K562 (cell line): ENCODE measurements around the gene SYNGR1. TPM values are rescaled to one million over a fixed set of nuclear protein-coding genes. Genes with fewer than 3 reads are reported as not detected.

Experiments
- ATAC-seq: fragments of 200-7000 bp; cut with Tn5 transposase; 3 replicates; pipeline ENCODE4 v1.9.1; 2020; ENCODE audit warnings: moderate library complexity
- BruUV-seq: library from RNA; stranded (reverse); fragments of 400-500 nt; replicated peaks from 2 replicates; lab custom pipeline; 2021; lab: Mats Ljungman, UMichigan
- CTCF ChIA-PET: fragments of 300-600 bp; formaldehyde crosslinking; extraction: SDS; loops from one replicate; lab custom pipeline; 2021; ENCODE audit warnings: low intra/inter-chr PET ratio; lab: Yijun Ruan, JAX
- POLR2A ChIA-PET: fragments of 300-600, 350-650 bp; sonication (Branson Sonifier 250); formaldehyde crosslinking; extraction: SDS; loops from one replicate; lab custom pipeline; 2021; ENCODE audit warnings: antibody characterized with exemption, inconsistent platforms; lab: Yijun Ruan, JAX
- DNase-seq, 4 experiments: peaks; one replicate each; pipeline versions ENCODE4 v3.0.0 to v3.0.0-alpha.2; 2011 to 2018; ENCODE audit warnings: low spot score in 3 of 4, mixed read lengths in 3 of 4; ENCODE audit errors: extremely low read depth in 1 of 4
- FAIRE-seq: peaks from 2 replicates; lab custom pipeline; 2011; peaks lifted over from hg19 to GRCh38; lab: Jason Lieb, UNC
- H2AFZ ChIP-seq: 2 replicates; pipeline ENCODE4 v1.6.0; 2011; ENCODE audit warnings: low read depth, low read length, control low read depth, inconsistent platforms
- H3K27ac ChIP-seq: fragments of 200-600 bp; 3 replicates; pipeline ENCODE4 v1.8.0; 2011; ENCODE audit warnings: low read depth, mild to moderate bottlenecking, control low read depth, inconsistent platforms, low read length, moderate library complexity, mixed read lengths; ENCODE audit errors: extremely low read depth
- H3K27me3 ChIP-seq, 2 experiments: fragments of 300-600 bp in 1 of 2; 2 replicates in 1 of 2; 3 replicates in 1 of 2; pipeline versions ENCODE4 v1.6.0 to v1.8.0; 2011; ENCODE audit warnings: inconsistent platforms in 2 of 2, low read length in 2 of 2, mild to moderate bottlenecking in 1 of 2, mixed read lengths in 1 of 2, moderate library complexity in 1 of 2; ENCODE audit not compliant: control insufficient read depth in 2 of 2, insufficient read depth in 2 of 2
- H3K36me3 ChIP-seq: fragments of 300-600 bp; 3 replicates; pipeline ENCODE4 v1.8.0; 2011; ENCODE audit warnings: mild to moderate bottlenecking, low read length, inconsistent platforms; ENCODE audit not compliant: control insufficient read depth, insufficient read depth
- H3K4me1 ChIP-seq, 2 experiments: fragments of 200-600 bp in 1 of 2; replicated peaks in 1 of 2; 2 replicates in 1 of 2; 3 replicates in 1 of 2; pipeline versions ENCODE4 v1.5.1 to v1.8.0; 2011; ENCODE audit warnings: inconsistent platforms in 2 of 2, low read length in 2 of 2, mild to moderate bottlenecking in 1 of 2, mixed read lengths in 1 of 2, moderate library complexity in 1 of 2; ENCODE audit not compliant: control insufficient read depth in 2 of 2, insufficient read depth in 2 of 2
- H3K4me2 ChIP-seq: 2 replicates; pipeline ENCODE4 v1.6.1; 2011; ENCODE audit warnings: low read length, control low read depth, inconsistent platforms, mixed read lengths; ENCODE audit not compliant: insufficient read depth
- H3K4me3 ChIP-seq: fragments of 200-600 bp; sonication (generic), shearing (Covaris generic); 2 replicates; pipeline ENCODE4 v1.5.1; 2016; ENCODE audit warnings: control low read depth, inconsistent platforms
- H3K79me2 ChIP-seq: fragments of 200-600 bp; 3 replicates; pipeline ENCODE4 v1.8.0; 2011; ENCODE audit warnings: low read length, inconsistent platforms; ENCODE audit not compliant: control insufficient read depth, insufficient read depth
- H3K9ac ChIP-seq, 2 experiments: 2 replicates each; pipeline versions ENCODE4 v1.6.0 to v1.6.1; 2011; ENCODE audit warnings: low read depth in 2 of 2, low read length in 2 of 2, control low read depth in 1 of 2, inconsistent platforms in 1 of 2, mild to moderate bottlenecking in 1 of 2, mixed read lengths in 1 of 2; ENCODE audit not compliant: insufficient read depth in 1 of 2
- H3K9me1 ChIP-seq: one replicate; pipeline ENCODE4 v1.6.0; 2011; ENCODE audit warnings: inconsistent platforms, mild to moderate bottlenecking, low read length, moderate library complexity; ENCODE audit not compliant: control insufficient read depth, insufficient read depth
- H3K9me3 ChIP-seq: replicated peaks from 2 replicates; pipeline ENCODE4 v1.5.1; 2011; ENCODE audit warnings: low read depth, low read length, inconsistent platforms; ENCODE audit not compliant: control insufficient read depth, insufficient read depth
- H4K20me1 ChIP-seq: replicated peaks from 2 replicates; pipeline ENCODE4 v1.6.1; 2011; ENCODE audit warnings: low read length, inconsistent platforms, mixed read lengths; ENCODE audit not compliant: control insufficient read depth, insufficient read depth
- CBFB ChIP-seq: sonication (generic); formaldehyde crosslinking; IDR thresholded peaks from 2 replicates; pipeline ENCODE4 v1.4.0; 2020; ENCODE audit warnings: mild to moderate bottlenecking, missing genetic modification reagents
- FOSL1 ChIP-seq: fragments of 200-800 bp; sonication (Bioruptor generic); conservative IDR thresholded peaks from 2 replicates; pipeline ENCODE4 v1.6.1; 2016; ENCODE audit warnings: missing genetic modification characterization, missing compliant biosample characterization
- IRF2 ChIP-seq: sonication (generic); formaldehyde crosslinking; IDR thresholded peaks from 2 replicates; pipeline ENCODE4 v1.8.1; 2022; ENCODE audit warnings: mild to moderate bottlenecking, missing genetic modification reagents
- MCM3 ChIP-seq: fragments of 450-650 bp; IDR thresholded peaks from 2 replicates; pipeline ENCODE4 v1.6.1; 2016
- PTTG1 ChIP-seq: fragments of 450-650 bp; IDR thresholded peaks from 2 replicates; pipeline ENCODE4 v1.6.1; 2016; ENCODE audit warnings: low read depth, mild to moderate bottlenecking, missing genetic modification characterization, missing compliant biosample characterization
- SMC3 ChIP-seq: conservative IDR thresholded peaks from 2 replicates; pipeline ENCODE4 v1.6.1; 2011; ENCODE audit warnings: low read depth, low read length, improper control_type of control experiment; ENCODE audit not compliant: insufficient read depth
- ZNF212 ChIP-seq: fragments of 450-650 bp; formaldehyde crosslinking; IDR thresholded peaks from 2 replicates; pipeline ENCODE4 v1.4.0; 2020; ENCODE audit warnings: mild to moderate bottlenecking
- ZNF217 ChIP-seq: sonication (generic); formaldehyde crosslinking; IDR thresholded peaks from 2 replicates; pipeline ENCODE4 v1.8.0; 2022; ENCODE audit warnings: mild to moderate bottlenecking, missing genetic modification reagents
- ZNF282 ChIP-seq: sonication (generic); formaldehyde crosslinking; IDR thresholded peaks from 2 replicates; pipeline ENCODE4 v1.8.1; 2023; ENCODE audit warnings: missing genetic modification reagents
- ZNF717 ChIP-seq: fragments of 250-450 bp; sonication (Bioruptor Pico); IDR thresholded peaks from 2 replicates; pipeline ENCODE4 v1.5.0; 2021
- WGBS: fragments of 100-300 bp; shearing (Covaris generic); methylation state at CpG from one replicate; pipeline ENCODE4 v1.1.6; 2016; ENCODE audit warnings: low coverage, mixed read lengths; ENCODE audit not compliant: insufficient coverage; ENCODE audit errors: missing lambda C conversion rate; 5-methylcytosine and 5-hydroxymethylcytosine counted together
- in situ Hi-C: fragments of 300-500 bp; cut with MboI; formaldehyde crosslinking; loops from 4 replicates; pipeline ENCODE4 v1.15.0; 2018; ENCODE audit warnings: inconsistent platforms, mixed read lengths
- intact Hi-C: fragments of 100-400 bp; cut with micrococcal nuclease; formaldehyde crosslinking; loops from 2 replicates; pipeline ENCODE4 v1.14.2; 2022
- polyA plus RNA-seq, 8 experiments: library from polyadenylated mRNA; depleted of rRNA in 4 of 8; stranded (reverse) in 5 of 8; unstranded in 3 of 8; fragments of >200 nt; fragmentation: Nextera tagmentation in 2 of 8; fragmentation: Illumina TruSeq in 1 of 8; extraction: Ambion mirVana in 2 of 8; extraction: Trizol in 1 of 8; gene quantifications; 2 replicates each; pipeline versions ENCODE4 v1.2.1 to v1.2.3, GENCODE V29; 2011 to 2014; ENCODE audit warnings: inconsistent platforms in 1 of 8, missing spikeins in 1 of 8
- total RNA-seq, 7 experiments: library from RNA; depleted of rRNA in 6 of 7; stranded (reverse); fragments of >200 nt in 6 of 7; fragmentation: Illumina TruSeq in 2 of 7; extraction: Trizol in 2 of 7; gene quantifications; 2 replicates each; pipeline versions ENCODE4 v1.2.1 to v1.2.3, GENCODE V29; 2011 to 2021; ENCODE audit warnings: low replicate concordance in 1 of 7
- TF ChIP-seq, protein P1 (sequence below): fragments of 200-600 bp; sonication (generic); IDR thresholded peaks from one replicate; pipeline ENCODE4 v1.6.1; 2012; ENCODE audit warnings: mild to moderate bottlenecking, low read depth, low read length, inconsistent platforms
- TF ChIP-seq, protein P2 (sequence below): sonication (generic); formaldehyde crosslinking; IDR thresholded peaks from 2 replicates; pipeline ENCODE4 v1.8.0; 2022; ENCODE audit warnings: mild to moderate bottlenecking, missing genetic modification reagents

SYNGR1 gene
- total and polyA plus RNA-seq, 9 of the 15 experiments (the other 6 are each of a cell fraction or from before 2014, with no cell fraction given): 1.8 to 15.9 (median 5.5) TPM

DNA sequence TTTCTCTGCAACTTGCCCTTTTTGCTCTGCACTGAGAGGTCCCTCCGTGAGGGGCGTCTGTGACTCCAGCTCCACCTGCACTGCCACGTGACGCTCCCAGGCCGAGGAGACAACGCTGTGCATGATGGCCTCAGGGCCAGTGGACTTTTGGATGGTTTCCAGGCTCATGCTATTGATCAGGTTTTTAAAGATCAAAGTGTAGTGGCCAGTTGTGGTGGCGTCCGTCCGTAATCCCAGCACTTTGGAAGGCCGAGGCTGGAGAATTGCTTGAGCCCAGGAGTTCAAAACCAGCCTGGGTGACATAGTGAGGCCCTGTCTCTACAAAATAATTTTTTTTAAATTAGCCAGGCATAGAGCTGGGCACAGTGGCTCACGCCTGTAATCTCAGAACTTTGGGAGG is 46.4 kb upstream of the SYNGR1 start:
- no peaks in the 10 kb centered on the region for H4K20me1 ChIP-seq
- H3K4me1 ChIP-seq: peaks cover 10 to 27% of the 10 kb centered on the region in 2 experiments; a peak in 4 of 5 replicates
- H3K9me3 ChIP-seq: no peaks in the 10 kb centered on the region
- no peak overlapping the region for H3K9ac ChIP-seq
- in situ Hi-C loops: no loop called here
- 46% methylated on average over 11 of the region's 11 CpGs for WGBS
- BruUV-seq: no TSS peak
- no peaks in the 10 kb centered on the region for H3K36me3 ChIP-seq
- DNase-seq: no peak
- H3K79me2 ChIP-seq: no peaks in the 10 kb centered on the region
- no peak overlapping the region for H3K4me2 ChIP-seq
- ChIA-PET CTCF (no interaction called here), POLR2A (interaction anchor here (1.9 to 5.1 kb wide), 2 partner anchors 9 to 13 kb away, joined by 14 to 59 read pairs; partner anchors contain the start of gene RPL3)
- ATAC-seq: no peak
- intact Hi-C loops: loop anchor here (10.0 kb wide), 1 partner anchor 59 kb away; the partner anchor contains the start of gene PDGFB
- H3K27me3 ChIP-seq: no peaks in the 10 kb centered on the region
- no peak overlapping the region for H2AFZ ChIP-seq
- no peaks in the 10 kb centered on the region for H3K9me1 ChIP-seq
- H3K4me3 ChIP-seq: no peak overlapping the region
- no peak overlapping the region for H3K27ac ChIP-seq
- FAIRE-seq: no peak
- TF ChIP-seq, protein P1, sequence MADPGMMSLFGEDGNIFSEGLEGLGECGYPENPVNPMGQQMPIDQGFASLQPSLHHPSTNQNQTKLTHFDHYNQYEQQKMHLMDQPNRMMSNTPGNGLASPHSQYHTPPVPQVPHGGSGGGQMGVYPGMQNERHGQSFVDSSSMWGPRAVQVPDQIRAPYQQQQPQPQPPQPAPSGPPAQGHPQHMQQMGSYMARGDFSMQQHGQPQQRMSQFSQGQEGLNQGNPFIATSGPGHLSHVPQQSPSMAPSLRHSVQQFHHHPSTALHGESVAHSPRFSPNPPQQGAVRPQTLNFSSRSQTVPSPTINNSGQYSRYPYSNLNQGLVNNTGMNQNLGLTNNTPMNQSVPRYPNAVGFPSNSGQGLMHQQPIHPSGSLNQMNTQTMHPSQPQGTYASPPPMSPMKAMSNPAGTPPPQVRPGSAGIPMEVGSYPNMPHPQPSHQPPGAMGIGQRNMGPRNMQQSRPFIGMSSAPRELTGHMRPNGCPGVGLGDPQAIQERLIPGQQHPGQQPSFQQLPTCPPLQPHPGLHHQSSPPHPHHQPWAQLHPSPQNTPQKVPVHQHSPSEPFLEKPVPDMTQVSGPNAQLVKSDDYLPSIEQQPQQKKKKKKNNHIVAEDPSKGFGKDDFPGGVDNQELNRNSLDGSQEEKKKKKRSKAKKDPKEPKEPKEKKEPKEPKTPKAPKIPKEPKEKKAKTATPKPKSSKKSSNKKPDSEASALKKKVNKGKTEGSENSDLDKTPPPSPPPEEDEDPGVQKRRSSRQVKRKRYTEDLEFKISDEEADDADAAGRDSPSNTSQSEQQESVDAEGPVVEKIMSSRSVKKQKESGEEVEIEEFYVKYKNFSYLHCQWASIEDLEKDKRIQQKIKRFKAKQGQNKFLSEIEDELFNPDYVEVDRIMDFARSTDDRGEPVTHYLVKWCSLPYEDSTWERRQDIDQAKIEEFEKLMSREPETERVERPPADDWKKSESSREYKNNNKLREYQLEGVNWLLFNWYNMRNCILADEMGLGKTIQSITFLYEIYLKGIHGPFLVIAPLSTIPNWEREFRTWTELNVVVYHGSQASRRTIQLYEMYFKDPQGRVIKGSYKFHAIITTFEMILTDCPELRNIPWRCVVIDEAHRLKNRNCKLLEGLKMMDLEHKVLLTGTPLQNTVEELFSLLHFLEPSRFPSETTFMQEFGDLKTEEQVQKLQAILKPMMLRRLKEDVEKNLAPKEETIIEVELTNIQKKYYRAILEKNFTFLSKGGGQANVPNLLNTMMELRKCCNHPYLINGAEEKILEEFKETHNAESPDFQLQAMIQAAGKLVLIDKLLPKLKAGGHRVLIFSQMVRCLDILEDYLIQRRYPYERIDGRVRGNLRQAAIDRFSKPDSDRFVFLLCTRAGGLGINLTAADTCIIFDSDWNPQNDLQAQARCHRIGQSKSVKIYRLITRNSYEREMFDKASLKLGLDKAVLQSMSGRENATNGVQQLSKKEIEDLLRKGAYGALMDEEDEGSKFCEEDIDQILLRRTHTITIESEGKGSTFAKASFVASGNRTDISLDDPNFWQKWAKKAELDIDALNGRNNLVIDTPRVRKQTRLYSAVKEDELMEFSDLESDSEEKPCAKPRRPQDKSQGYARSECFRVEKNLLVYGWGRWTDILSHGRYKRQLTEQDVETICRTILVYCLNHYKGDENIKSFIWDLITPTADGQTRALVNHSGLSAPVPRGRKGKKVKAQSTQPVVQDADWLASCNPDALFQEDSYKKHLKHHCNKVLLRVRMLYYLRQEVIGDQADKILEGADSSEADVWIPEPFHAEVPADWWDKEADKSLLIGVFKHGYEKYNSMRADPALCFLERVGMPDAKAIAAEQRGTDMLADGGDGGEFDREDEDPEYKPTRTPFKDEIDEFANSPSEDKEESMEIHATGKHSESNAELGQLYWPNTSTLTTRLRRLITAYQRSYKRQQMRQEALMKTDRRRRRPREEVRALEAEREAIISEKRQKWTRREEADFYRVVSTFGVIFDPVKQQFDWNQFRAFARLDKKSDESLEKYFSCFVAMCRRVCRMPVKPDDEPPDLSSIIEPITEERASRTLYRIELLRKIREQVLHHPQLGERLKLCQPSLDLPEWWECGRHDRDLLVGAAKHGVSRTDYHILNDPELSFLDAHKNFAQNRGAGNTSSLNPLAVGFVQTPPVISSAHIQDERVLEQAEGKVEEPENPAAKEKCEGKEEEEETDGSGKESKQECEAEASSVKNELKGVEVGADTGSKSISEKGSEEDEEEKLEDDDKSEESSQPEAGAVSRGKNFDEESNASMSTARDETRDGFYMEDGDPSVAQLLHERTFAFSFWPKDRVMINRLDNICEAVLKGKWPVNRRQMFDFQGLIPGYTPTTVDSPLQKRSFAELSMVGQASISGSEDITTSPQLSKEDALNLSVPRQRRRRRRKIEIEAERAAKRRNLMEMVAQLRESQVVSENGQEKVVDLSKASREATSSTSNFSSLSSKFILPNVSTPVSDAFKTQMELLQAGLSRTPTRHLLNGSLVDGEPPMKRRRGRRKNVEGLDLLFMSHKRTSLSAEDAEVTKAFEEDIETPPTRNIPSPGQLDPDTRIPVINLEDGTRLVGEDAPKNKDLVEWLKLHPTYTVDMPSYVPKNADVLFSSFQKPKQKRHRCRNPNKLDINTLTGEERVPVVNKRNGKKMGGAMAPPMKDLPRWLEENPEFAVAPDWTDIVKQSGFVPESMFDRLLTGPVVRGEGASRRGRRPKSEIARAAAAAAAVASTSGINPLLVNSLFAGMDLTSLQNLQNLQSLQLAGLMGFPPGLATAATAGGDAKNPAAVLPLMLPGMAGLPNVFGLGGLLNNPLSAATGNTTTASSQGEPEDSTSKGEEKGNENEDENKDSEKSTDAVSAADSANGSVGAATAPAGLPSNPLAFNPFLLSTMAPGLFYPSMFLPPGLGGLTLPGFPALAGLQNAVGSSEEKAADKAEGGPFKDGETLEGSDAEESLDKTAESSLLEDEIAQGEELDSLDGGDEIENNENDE: no peak
- no peak for TF ChIP-seq CBFB (CRISPR knock-in tag)
- TF ChIP-seq MCM3: no peak
- no peak for TF ChIP-seq ZNF212 (CRISPR knock-in tag)
- no peak for TF ChIP-seq SMC3
- no peak for TF ChIP-seq ZNF217 (CRISPR knock-in tag)
- TF ChIP-seq FOSL1 (tag): no peak
- TF ChIP-seq, protein P2, sequence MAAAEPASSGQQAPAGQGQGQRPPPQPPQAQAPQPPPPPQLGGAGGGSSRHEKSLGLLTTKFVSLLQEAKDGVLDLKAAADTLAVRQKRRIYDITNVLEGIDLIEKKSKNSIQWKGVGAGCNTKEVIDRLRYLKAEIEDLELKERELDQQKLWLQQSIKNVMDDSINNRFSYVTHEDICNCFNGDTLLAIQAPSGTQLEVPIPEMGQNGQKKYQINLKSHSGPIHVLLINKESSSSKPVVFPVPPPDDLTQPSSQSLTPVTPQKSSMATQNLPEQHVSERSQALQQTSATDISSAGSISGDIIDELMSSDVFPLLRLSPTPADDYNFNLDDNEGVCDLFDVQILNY: no peak
- TF ChIP-seq PTTG1: no peak
- TF ChIP-seq IRF2: no peak
- TF ChIP-seq ZNF717 (CRISPR knock-in tag): no peak
- TF ChIP-seq ZNF282: no peak
